Measurements from ENCODE around the gene TOX2. TPM values are rescaled to one million over a fixed set of nuclear protein-coding genes. Genes with fewer than 3 reads are reported as not detected.

Gene TOX2
- total RNA-seq, 1 donor from 2014 or later, result 0.94 TPM

DNA sequence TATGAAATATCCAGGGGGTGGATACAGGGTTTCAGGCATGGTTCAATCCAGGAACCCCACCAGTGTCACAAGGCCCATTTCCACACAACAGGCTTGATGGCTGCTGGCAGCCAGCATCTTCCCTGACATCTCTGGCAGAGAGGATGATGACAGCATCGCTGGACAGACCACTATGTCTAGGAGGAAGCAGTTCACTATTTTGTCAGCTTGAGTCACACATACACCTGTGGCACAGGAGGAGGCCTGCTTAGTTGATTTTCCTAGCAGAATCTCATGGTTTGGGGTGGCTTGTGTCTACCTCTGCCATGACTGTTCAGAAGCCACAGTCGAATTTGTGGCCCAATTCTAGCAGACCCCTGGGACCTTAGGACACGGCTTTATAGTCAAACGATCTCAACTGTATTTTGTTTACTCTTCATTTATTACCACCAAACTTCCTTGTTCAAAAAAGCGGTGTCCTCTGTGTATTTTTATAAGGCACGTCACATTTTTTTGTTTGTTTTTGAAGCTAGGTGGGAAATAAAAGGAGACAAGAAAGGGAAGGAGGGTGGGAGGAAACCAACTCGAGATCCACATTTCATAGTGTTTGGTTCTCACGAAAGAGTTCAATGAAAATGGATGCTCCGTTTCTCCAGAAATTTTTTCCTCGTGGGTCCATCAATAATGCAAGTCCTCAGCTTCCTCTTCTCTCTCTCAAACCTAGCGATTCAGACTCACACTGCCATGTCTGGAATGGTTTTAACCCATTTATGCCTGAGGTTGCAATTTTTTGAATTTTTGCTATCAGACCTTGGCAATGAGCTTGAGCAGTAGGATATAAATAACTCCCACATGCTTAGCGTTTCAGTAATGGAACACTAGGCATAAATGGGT, 94.4 kb downstream of the TOX2 start:
- TF ChIP-seq, protein P1, sequence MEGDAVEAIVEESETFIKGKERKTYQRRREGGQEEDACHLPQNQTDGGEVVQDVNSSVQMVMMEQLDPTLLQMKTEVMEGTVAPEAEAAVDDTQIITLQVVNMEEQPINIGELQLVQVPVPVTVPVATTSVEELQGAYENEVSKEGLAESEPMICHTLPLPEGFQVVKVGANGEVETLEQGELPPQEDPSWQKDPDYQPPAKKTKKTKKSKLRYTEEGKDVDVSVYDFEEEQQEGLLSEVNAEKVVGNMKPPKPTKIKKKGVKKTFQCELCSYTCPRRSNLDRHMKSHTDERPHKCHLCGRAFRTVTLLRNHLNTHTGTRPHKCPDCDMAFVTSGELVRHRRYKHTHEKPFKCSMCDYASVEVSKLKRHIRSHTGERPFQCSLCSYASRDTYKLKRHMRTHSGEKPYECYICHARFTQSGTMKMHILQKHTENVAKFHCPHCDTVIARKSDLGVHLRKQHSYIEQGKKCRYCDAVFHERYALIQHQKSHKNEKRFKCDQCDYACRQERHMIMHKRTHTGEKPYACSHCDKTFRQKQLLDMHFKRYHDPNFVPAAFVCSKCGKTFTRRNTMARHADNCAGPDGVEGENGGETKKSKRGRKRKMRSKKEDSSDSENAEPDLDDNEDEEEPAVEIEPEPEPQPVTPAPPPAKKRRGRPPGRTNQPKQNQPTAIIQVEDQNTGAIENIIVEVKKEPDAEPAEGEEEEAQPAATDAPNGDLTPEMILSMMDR (IDR thresholded peaks at IDR 0.05; ENCODE audit: unreplicated experiment), result no peak
- Mint-ChIP-seq H3K4me3 (no peak overlapping the region), H3K36me3 (no peaks in the 10 kb centered on the region), H3K4me1 (peaks cover 14% of the 10 kb centered on the region), H3K9me3 (no peaks in the 10 kb centered on the region), H3K27me3 (ENCODE audit: low read depth) (peaks cover 44% of the 10 kb centered on the region), H3K27ac (no peak overlapping the region)
- no peak for DNase-seq (ENCODE audit: low spot score in 2 of 2, unreplicated experiment in 2 of 2)

DNA sequence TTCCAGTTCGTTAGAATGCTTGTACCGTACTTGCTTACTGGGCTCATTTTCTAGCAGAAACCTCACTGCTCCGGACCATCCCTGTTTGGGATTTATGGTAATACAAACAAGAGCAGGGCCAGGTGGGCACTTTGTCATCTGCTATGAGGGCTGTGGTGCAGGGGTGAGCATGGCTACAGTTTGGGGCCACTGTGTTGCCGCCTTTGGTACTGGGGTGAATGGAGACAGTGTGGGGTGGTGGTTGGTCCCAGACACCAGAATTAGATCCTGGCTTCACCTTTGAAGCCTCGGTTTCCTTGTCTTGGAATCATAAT, 95.0 kb downstream of the TOX2 start:
- peaks cover 42% of the 10 kb centered on the region for H3K27me3 Mint-ChIP-seq (ENCODE audit: low read depth)
- no peak overlapping the region for H3K4me3 Mint-ChIP-seq
- TF ChIP-seq, protein P1 (IDR thresholded peaks at IDR 0.05; ENCODE audit: unreplicated experiment), result no peak
- H3K27ac Mint-ChIP-seq, result no peak overlapping the region
- H3K4me1 Mint-ChIP-seq, result peaks cover 16% of the 10 kb centered on the region
- H3K36me3 Mint-ChIP-seq, result no peaks in the 10 kb centered on the region
- DNase-seq (ENCODE audit: low spot score in 2 of 2, unreplicated experiment in 2 of 2), result no peak
- H3K9me3 Mint-ChIP-seq, result no peaks in the 10 kb centered on the region

DNA sequence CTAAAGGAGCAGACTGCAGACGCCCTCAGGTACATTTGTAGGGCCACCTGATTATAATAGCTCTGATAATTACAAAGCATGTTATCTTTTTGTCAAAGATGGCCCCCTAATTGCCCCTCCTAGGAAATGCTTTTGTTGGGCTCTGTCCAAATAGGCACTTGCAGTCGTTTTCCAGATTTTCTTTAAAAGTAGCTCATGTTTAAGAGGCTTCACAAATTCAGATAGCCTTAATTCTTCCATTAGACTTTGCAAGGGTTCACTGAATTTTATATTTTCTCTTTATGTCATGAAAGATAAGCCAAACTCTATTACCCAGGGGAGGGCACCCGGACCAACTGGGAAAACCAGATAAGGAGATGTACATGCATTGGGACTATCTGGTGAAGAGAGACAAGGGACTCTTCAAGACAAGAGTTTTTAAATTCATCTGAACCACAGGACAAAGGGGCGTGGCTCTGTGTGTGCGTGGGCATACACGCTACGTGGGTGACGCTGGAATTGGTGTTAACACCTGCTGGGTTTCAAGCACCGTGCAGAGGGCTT, 95.6 kb downstream of the TOX2 start:
- peaks cover 39% of the 10 kb centered on the region for H3K27me3 Mint-ChIP-seq (ENCODE audit: low read depth)
- no peaks in the 10 kb centered on the region for H3K36me3 Mint-ChIP-seq
- no peaks in the 10 kb centered on the region for H3K9me3 Mint-ChIP-seq
- DNase-seq (ENCODE audit: low spot score in 2 of 2, unreplicated experiment in 2 of 2), result no peak
- no peak overlapping the region for H3K4me3 Mint-ChIP-seq
- no peak overlapping the region for H3K27ac Mint-ChIP-seq
- H3K4me1 Mint-ChIP-seq, result peaks cover 21% of the 10 kb centered on the region
- TF ChIP-seq, protein P1 (IDR thresholded peaks at IDR 0.05; ENCODE audit: unreplicated experiment), result no peak

DNA sequence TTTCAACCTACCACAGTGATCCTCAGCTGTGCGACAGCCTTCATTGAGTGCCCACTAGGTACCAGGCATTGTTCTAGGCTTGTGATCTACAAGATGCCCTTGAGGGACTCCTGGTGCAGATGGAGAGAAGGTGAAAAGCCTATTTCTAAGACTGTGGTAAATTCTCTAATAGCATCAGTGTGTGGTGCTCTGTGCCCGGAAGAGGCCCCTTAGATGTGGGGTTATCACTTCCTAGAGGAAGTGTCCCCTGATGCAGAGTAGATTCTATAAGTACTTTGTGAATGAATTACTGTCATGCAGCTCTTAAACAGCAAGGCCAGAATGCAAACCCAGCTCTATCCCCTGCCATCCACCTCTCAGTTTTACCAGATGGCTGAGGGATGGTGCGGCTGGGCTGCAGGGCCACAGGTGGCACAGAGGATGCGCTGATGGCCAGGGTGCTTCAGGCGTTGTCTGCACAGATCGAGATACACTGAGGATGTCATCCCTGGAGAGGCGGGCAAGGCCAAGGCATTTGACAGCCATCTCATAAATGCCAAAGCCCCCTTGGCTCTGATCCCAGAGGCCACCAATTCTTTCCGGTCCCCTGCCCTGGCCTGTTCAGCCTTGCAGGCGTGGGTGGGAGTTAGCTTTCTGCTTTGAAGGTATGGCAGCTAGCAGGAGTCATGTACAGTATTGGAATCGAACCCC, 96.7 kb downstream of the TOX2 start:
- no peaks in the 10 kb centered on the region for H3K36me3 Mint-ChIP-seq
- H3K27me3 Mint-ChIP-seq (ENCODE audit: low read depth), result peaks cover 31% of the 10 kb centered on the region
- peaks cover 27% of the 10 kb centered on the region for H3K4me1 Mint-ChIP-seq
- no peak overlapping the region for H3K4me3 Mint-ChIP-seq
- H3K9me3 Mint-ChIP-seq, result no peaks in the 10 kb centered on the region
- TF ChIP-seq, protein P1 (IDR thresholded peaks at IDR 0.05; ENCODE audit: unreplicated experiment), result no peak
- DNase-seq (ENCODE audit: low spot score in 2 of 2, unreplicated experiment in 2 of 2), result no peak
- no peak overlapping the region for H3K27ac Mint-ChIP-seq

DNA sequence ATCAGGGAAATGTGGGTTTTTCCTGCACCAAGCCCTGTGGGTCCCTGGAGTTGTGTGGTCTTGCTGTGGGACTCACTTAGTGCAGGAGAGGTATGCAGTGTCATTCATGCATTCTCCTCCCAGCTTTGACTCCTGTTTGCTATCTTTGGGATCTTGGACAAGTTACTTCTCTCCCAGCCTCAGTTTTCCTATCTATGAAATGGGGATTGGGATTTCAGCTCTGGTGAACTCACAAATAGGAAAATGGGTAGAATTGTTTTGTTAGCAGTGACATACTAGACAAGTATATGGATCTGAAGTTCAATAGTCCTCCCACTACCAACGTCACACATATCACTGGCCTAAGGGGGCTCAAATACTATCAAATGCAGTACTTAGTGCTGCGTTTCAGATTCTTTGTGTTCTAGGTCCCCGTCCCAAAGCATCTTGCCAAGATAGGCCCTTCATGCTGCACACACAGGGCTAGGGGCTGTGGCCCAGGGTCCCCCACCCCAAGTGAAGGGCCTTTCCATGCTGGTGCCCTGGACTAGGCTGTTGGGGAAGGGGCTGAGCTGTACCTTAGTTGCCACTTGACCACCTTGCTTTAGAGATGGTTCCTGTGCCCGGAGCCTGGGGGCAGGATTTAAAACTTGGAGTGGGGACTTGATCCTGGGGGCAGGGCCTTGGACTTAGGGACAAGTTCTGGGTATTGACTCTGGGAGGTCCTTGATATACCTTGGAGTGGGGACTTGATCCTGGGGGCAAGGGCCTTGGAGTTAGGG, 98.0 kb downstream of the TOX2 start:
- Mint-ChIP-seq H3K36me3 (no peaks in the 10 kb centered on the region), H3K4me1 (peaks cover 27% of the 10 kb centered on the region), H3K27me3 (ENCODE audit: low read depth) (peaks cover 30% of the 10 kb centered on the region), H3K9me3 (no peaks in the 10 kb centered on the region), H3K27ac (no peak overlapping the region), H3K4me3 (no peak overlapping the region)
- DNase-seq (ENCODE audit: low spot score in 2 of 2, unreplicated experiment in 2 of 2), result no peak
- TF ChIP-seq, protein P1 (IDR thresholded peaks at IDR 0.05; ENCODE audit: unreplicated experiment), result no peak
